ENCODE measurements around the gene PROZ. TPM values are rescaled to one million over a fixed set of nuclear protein-coding genes. Genes with fewer than 3 reads are reported as not detected.
A peak's percentile ranks its signal among the peaks of the same experiment; 100 is the strongest.

PROZ gene
- total and polyA plus RNA-seq, 10 donors = 0.11 TPM; not detected in 9

GRCh38 chr13:113208421-113209335, 50.2 kb downstream of the PROZ start, which contains the start of gene PCID2:
TSS of gene PCID2 (minus strand) at chr13:113208669. CDS start at chr13:113208634, 35 bp downstream.
- Histone ChIP-seq H3K9me3 (no peaks in the 10 kb centered on the region), H3K36me3 (peaks cover 0 to 41% (median 0%) of the 10 kb centered on the region in 6 donors), H3K4me1 (peaks cover 38 to 84% (median 76%) of the 10 kb centered on the region in 6 donors), H3K27me3 (replicated peaks in 1 of 7) (no peaks in the 10 kb centered on the region), H3K4me3 (peak within 1 kb of the TSS; percentile 86 to 98 (median 96)), H3K27ac (peak within 1 kb of the TSS; percentile 85 to 99 (median 98))
- peak; percentile 93 to 97 (median 94) for TF ChIP-seq POLR2AphosphoS5 (IDR thresholded peaks at IDR 0.05)
- TF ChIP-seq CTCF (IDR thresholded peaks at IDR 0.05 in 8 of 11, conservative IDR thresholded peaks at IDR 0.05 in 3 of 11) = peak in 3 of 11 experiments; percentile 21 to 35 (median 24)
- TF ChIP-seq POLR2A (IDR thresholded peaks at IDR 0.05) = peak in 2 of 3 donors; percentile 23 to 47
- peak; percentile 98 for DNase-seq
- 0 to 1% (median 0%) methylated on average over 16 to 103 of the region's 103 CpGs for WGBS, 5 donors
- intact Hi-C loops (cut with DNase I; ENCODE audit: low total_unique reads) = loop anchor here (10.0 kb wide), 1 partner anchor 54 kb away; the partner anchor contains the start of gene PROZ

GRCh38 chr13:113209336-113209758, 50.9 kb downstream of the PROZ start, which contains the start of gene CUL4A:
TSS of gene CUL4A (plus strand) at chr13:113209613. CDS start at chr13:113209628, 15 bp downstream.
- H3K4me1 ChIP-seq = peaks cover 44 to 84% (median 77%) of the 10 kb centered on the region in 6 donors
- WGBS, 5 donors = 0 to 1% (median 0%) methylated on average over 8 to 66 of the region's 66 CpGs
- peak within 1 kb of the TSS; percentile 85 to 99 (median 98) for H3K27ac ChIP-seq
- H3K9me3 ChIP-seq = no peaks in the 10 kb centered on the region
- H3K27me3 ChIP-seq (replicated peaks in 1 of 7) = no peaks in the 10 kb centered on the region
- DNase-seq = peak; percentile 94
- intact Hi-C loops (cut with DNase I; ENCODE audit: low total_unique reads) = loop anchor here (10.0 kb wide), 1 partner anchor 55 kb away; the partner anchor contains the start of gene PROZ
- peaks cover 0 to 34% (median 0%) of the 10 kb centered on the region in 6 donors for H3K36me3 ChIP-seq
- peak within 1 kb of the TSS; percentile 86 to 98 (median 96) for H3K4me3 ChIP-seq
- TF ChIP-seq POLR2AphosphoS5 (IDR thresholded peaks at IDR 0.05) (peak in 2 of 3 donors; percentile 2 to 12), CTCF (IDR thresholded peaks at IDR 0.05 in 8 of 11, conservative IDR thresholded peaks at IDR 0.05 in 3 of 11) (no peak)

- DNase-seq = peak; percentile 94
- intact Hi-C loops (cut with DNase I; ENCODE audit: low total_unique reads) = loop anchor here (10.0 kb wide), 1 partner anchor 55 kb away; the partner anchor contains the start of gene PROZ
- 0 to 2% (median 1%) methylated on average over 11 to 67 of the region's 67 CpGs for WGBS, 5 donors
- peaks cover 48 to 84% (median 79%) of the 10 kb centered on the region in 6 donors for H3K4me1 ChIP-seq
- H3K9me3 ChIP-seq = no peaks in the 10 kb centered on the region
- H3K27me3 ChIP-seq (replicated peaks in 1 of 7) = no peaks in the 10 kb centered on the region
- H3K36me3 ChIP-seq = peaks cover 0 to 29% (median 0%) of the 10 kb centered on the region in 6 donors
- peak in 2 of 11 experiments; percentile 12 for TF ChIP-seq CTCF (IDR thresholded peaks at IDR 0.05 in 8 of 11, conservative IDR thresholded peaks at IDR 0.05 in 3 of 11)
- TF ChIP-seq POLR2A (IDR thresholded peaks at IDR 0.05) = no peak
- peak; percentile 55 to 73 (median 71) for TF ChIP-seq POLR2AphosphoS5 (IDR thresholded peaks at IDR 0.05)
- peak overlapping the region; percentile 85 to 99 (median 98) for H3K27ac ChIP-seq
- peak overlapping the region; percentile 52 to 98 (median 96) for H3K4me3 ChIP-seq
Observed at GRCh38 chr13:113209759-113210421, 51.4 kb downstream of the PROZ start.
